ENCODE results near the gene IFT80. TPM values are rescaled to one million over a fixed set of nuclear protein-coding genes. Genes with fewer than 3 reads are reported as not detected.

The IFT80 gene
- total and polyA plus RNA-seq, 3 experiments from 2014 or later: 3.0 to 12.9 (median 9.4) TPM

DNA sequence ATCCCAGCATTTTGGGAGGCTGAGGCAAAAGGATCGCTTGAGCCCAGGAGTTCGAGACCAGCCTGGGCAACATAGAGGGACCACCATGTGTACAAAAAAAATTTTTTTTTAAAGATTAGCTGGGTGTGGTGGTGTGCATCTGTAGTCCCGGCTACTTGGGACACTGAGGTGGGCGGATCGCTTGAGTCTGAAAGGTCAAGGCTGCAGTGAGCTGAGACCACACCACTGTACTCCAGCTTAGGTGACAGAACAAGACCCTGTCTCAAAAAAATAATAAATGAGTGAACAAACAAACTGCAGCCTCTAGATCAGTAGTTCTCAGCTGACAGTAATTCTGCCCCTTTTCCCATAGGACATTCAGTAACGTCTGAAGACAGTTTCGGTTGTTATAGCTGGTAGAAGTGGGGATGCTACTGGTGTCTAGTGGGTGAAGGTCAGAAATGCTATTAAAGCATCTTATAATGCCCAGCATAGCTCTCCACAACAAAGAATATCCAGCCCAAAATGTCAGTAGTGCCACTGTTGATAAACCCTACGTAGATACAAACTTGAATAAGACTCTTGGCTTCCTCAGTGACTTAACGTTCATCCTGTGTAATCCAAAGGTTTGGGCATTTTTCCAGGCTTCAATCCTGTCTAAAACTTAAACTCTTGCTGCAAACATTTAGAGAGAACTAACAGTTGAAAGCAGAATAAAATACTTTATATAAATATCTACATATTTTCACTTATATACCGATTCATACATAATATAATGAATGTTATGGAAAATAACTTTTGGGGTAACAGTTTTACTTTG, 11.0 kb upstream of the IFT80 start:
- no peak overlapping the region for H3K4me3 ChIP-seq (ENCODE audit: low read length)
- ChIA-PET CTCF (interaction anchor here (0.7 to 1.2 kb wide), 2 partner anchors 8 to 377 kb away, joined by 3 to 4 read pairs; no protein-coding TSS in a partner anchor), POLR2A (interaction anchor here (0.7 to 1.0 kb wide), 2 partner anchors 26 to 39 kb away, joined by 4 read pairs; partner anchors contain the start of gene TRIM59)
- no peak for DNase-seq
- no peaks in the 10 kb centered on the region for H3K4me1 ChIP-seq (ENCODE audit: insufficient read depth, low read length)
- no peaks in the 10 kb centered on the region for H3K9me3 Mint-ChIP-seq
- H3K36me3 Mint-ChIP-seq: peaks cover 0 to 30% (median 3%) of the 10 kb centered on the region in 3 donors
- H3K27ac ChIP-seq (ENCODE audit: low read depth, low read length): no peak overlapping the region
- H3K9me3 ChIP-seq (ENCODE audit: low read length): no peaks in the 10 kb centered on the region
- no peaks in the 10 kb centered on the region for H3K36me3 ChIP-seq (ENCODE audit: insufficient read depth, low read length)
- H3K27ac Mint-ChIP-seq: no peak overlapping the region
- H3K4me1 Mint-ChIP-seq: peaks cover 2 to 42% (median 14%) of the 10 kb centered on the region in 3 donors
- H3K27me3 Mint-ChIP-seq: no peaks in the 10 kb centered on the region
- H3K27me3 ChIP-seq (ENCODE audit: insufficient read depth, low read length, poor library complexity, severe bottlenecking): no peaks in the 10 kb centered on the region
- H3K4me3 Mint-ChIP-seq: no peak overlapping the region

- CTCF ChIA-PET: no interaction called here
- H3K4me1 ChIP-seq (ENCODE audit: insufficient read depth, low read length): peaks cover 11% of the 10 kb centered on the region
- Mint-ChIP-seq H3K36me3 (peaks cover 4 to 45% (median 7%) of the 10 kb centered on the region in 3 donors), H3K4me1 (peaks cover 37 to 67% (median 50%) of the 10 kb centered on the region in 3 donors), H3K9me3 (peaks cover 0 to 3% (median 0%) of the 10 kb centered on the region in 5 donors), H3K27me3 (peaks cover 13 to 36% of the 10 kb centered on the region in 2 donors), H3K4me3 (peak overlapping the region; percentile 54 to 99 (median 70)), H3K27ac (peak overlapping the region in 6 of 8 donors; percentile 23 to 94 (median 74))
- no peak overlapping the region for H3K4me3 ChIP-seq (ENCODE audit: low read length)
- H3K27me3 ChIP-seq (ENCODE audit: insufficient read depth, low read length, poor library complexity, severe bottlenecking): no peaks in the 10 kb centered on the region
- H3K27ac ChIP-seq (ENCODE audit: low read depth, low read length): no peak overlapping the region
- no peaks in the 10 kb centered on the region for H3K9me3 ChIP-seq (ENCODE audit: low read length)
- POLR2A ChIA-PET: no interaction called here
- DNase-seq: no peak
- no peaks in the 10 kb centered on the region for H3K36me3 ChIP-seq (ENCODE audit: insufficient read depth, low read length)
Observed at GRCh38 chr3:160403796-160404470, 4.9 kb upstream of the IFT80 start.

GRCh38 chr3:160403028-160403545, 4.1 kb upstream of the IFT80 start:
- POLR2A ChIA-PET: interaction anchor here (0.6 kb wide), 1 partner anchor 1851 kb away, joined by 6 read pairs; no protein-coding TSS in a partner anchor
- Mint-ChIP-seq H3K36me3 (peaks cover 4 to 48% (median 7%) of the 10 kb centered on the region in 3 donors), H3K27ac (peak overlapping the region in 5 of 8 donors; percentile 43 to 93 (median 64)), H3K4me3 (peak overlapping the region; percentile 54 to 99 (median 92)), H3K4me1 (peaks cover 44 to 67% (median 57%) of the 10 kb centered on the region in 3 donors), H3K9me3 (peaks cover 0 to 3% (median 0%) of the 10 kb centered on the region in 5 donors), H3K27me3 (peaks cover 13 to 36% of the 10 kb centered on the region in 2 donors)
- H3K27ac ChIP-seq (ENCODE audit: low read depth, low read length): peak overlapping the region; percentile 5
- peaks cover 16% of the 10 kb centered on the region for H3K4me1 ChIP-seq (ENCODE audit: insufficient read depth, low read length)
- CTCF ChIA-PET: no interaction called here
- no peaks in the 10 kb centered on the region for H3K9me3 ChIP-seq (ENCODE audit: low read length)
- no peaks in the 10 kb centered on the region for H3K27me3 ChIP-seq (ENCODE audit: insufficient read depth, low read length, poor library complexity, severe bottlenecking)
- peak overlapping the region; percentile 17 for H3K4me3 ChIP-seq (ENCODE audit: low read length)
- no peaks in the 10 kb centered on the region for H3K36me3 ChIP-seq (ENCODE audit: insufficient read depth, low read length)
- DNase-seq: no peak

DNA sequence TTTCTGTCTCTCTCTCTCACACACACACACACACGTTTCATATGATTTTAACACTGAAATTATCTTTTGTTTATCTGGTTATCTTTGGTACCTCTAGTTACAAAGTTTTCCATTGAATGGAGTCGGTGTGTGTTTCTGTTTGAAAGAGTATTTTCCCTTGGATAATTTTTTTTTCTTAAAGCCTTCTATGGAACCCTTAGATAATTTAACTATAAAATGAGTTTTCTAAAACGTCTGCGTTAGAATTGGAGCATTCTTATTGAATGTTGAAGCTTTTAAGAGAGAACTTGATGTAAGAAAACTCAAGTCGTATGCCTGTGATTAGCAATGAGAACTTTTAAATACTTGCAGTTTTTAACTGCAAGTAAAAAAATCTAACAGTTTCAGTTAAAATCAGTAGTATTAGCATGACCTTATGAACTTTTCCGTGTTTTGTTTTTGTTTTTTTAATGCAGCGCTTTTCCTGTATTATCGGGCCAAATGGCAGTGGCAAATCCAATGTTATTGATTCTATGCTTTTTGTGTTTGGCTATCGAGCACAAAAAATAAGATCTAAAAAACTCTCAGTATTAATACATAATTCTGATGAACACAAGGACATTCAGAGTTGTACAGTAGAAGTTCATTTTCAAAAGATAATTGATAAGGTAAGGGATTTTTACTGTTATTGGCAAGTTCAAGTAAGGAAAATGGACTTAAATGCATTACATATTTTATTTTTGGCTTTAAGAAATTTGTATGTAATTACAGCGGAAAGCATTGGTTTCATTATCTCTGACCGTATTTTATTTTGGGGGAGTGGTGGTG, 3.4 kb upstream of the IFT80 start:
- Mint-ChIP-seq H3K4me3 (peak overlapping the region; percentile 53 to 99 (median 92)), H3K27me3 (peaks cover 13 to 36% of the 10 kb centered on the region in 2 donors), H3K4me1 (peaks cover 45 to 64% (median 62%) of the 10 kb centered on the region in 3 donors), H3K27ac (peak overlapping the region in 5 of 8 donors; percentile 5 to 93 (median 80)), H3K9me3 (peaks cover 0 to 3% (median 0%) of the 10 kb centered on the region in 5 donors), H3K36me3 (peaks cover 4 to 45% (median 7%) of the 10 kb centered on the region in 3 donors)
- H3K4me3 ChIP-seq (ENCODE audit: low read length): peak overlapping the region; percentile 17
- no peaks in the 10 kb centered on the region for H3K36me3 ChIP-seq (ENCODE audit: insufficient read depth, low read length)
- CTCF ChIA-PET: interaction anchor here (1.6 kb wide), 1 partner anchor 10 kb away, joined by 6 read pairs; no protein-coding TSS in a partner anchor
- H3K27me3 ChIP-seq (ENCODE audit: insufficient read depth, low read length, poor library complexity, severe bottlenecking): no peaks in the 10 kb centered on the region
- POLR2A ChIA-PET: no interaction called here
- DNase-seq: no peak
- peak overlapping the region; percentile 5 for H3K27ac ChIP-seq (ENCODE audit: low read depth, low read length)
- H3K4me1 ChIP-seq (ENCODE audit: insufficient read depth, low read length): peaks cover 18% of the 10 kb centered on the region
- no peaks in the 10 kb centered on the region for H3K9me3 ChIP-seq (ENCODE audit: low read length)

DNA sequence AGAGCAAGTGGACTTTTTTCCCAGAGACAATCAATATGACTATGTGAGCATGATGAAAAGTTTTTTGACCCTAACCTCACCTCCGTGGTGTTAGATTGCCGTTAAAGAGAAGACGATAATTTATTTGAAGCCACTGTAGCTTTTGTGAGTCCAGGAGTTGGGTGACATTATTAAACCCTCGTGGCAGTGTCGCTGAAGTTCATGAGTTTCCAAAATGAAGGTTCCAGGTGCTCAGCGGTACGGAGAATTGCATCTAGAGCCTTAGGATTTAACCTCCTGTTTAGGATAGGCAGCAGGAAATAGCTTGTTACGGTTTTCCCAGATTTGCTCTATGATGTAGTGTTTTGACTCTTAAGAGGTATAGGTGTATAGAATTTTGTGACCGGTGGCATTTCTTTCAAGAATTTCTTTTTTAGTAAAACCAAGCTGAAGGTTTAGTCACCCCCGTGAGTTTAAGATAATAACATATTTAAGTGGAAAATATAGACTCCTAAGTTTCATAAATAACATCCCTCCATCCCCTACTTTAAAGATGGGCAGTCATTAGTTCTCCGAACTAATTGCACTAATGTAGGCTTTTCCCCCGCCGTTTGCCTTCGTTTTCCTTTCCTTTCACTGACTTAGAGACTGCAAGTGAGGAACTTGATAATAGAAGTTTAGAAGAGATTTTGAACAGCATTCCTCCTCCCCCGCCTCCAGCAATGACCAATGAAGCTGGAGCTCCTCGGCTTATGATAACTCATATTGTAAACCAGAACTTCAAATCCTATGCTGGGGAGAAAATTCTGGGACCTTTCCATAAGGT, 2.5 kb upstream of the IFT80 start:
- Histone ChIP-seq H3K4me3 (ENCODE audit: low read length) (peak overlapping the region; percentile 94), H3K27me3 (ENCODE audit: insufficient read depth, low read length, poor library complexity, severe bottlenecking) (no peaks in the 10 kb centered on the region), H3K4me1 (ENCODE audit: insufficient read depth, low read length) (peaks cover 18% of the 10 kb centered on the region), H3K9me3 (ENCODE audit: low read length) (no peaks in the 10 kb centered on the region), H3K36me3 (ENCODE audit: insufficient read depth, low read length) (no peaks in the 10 kb centered on the region), H3K27ac (ENCODE audit: low read depth, low read length) (peak overlapping the region; percentile 91)
- peak overlapping the region; percentile 17 to 93 (median 80) for H3K27ac Mint-ChIP-seq
- no peak for DNase-seq
- H3K36me3 Mint-ChIP-seq: peaks cover 4 to 43% (median 7%) of the 10 kb centered on the region in 3 donors
- H3K4me3 Mint-ChIP-seq: peak overlapping the region; percentile 65 to 99 (median 92)
- CTCF ChIA-PET: interaction anchor here (1.0 to 1.6 kb wide), 2 partner anchors 11 to 413 kb away, joined by 4 to 6 read pairs; partner anchors contain the start of gene IL12A
- POLR2A ChIA-PET: no interaction called here
- peaks cover 0 to 3% (median 0%) of the 10 kb centered on the region in 5 donors for H3K9me3 Mint-ChIP-seq
- H3K4me1 Mint-ChIP-seq: peaks cover 48 to 70% (median 68%) of the 10 kb centered on the region in 3 donors
- peaks cover 13 to 36% of the 10 kb centered on the region in 2 donors for H3K27me3 Mint-ChIP-seq

GRCh38 chr3:160400702-160401150, 1.7 kb upstream of the IFT80 start:
- peak overlapping the region; percentile 91 for H3K27ac ChIP-seq (ENCODE audit: low read depth, low read length)
- peak overlapping the region; percentile 92 to 99 (median 99) for H3K4me3 Mint-ChIP-seq
- peaks cover 0 to 3% (median 0%) of the 10 kb centered on the region in 5 donors for H3K9me3 Mint-ChIP-seq
- peak overlapping the region; percentile 94 for H3K4me3 ChIP-seq (ENCODE audit: low read length)
- no peaks in the 10 kb centered on the region for H3K9me3 ChIP-seq (ENCODE audit: low read length)
- H3K27ac Mint-ChIP-seq: peak overlapping the region in 7 of 8 donors; percentile 76 to 100 (median 99)
- CTCF ChIA-PET: interaction anchor here (1.0 to 1.6 kb wide), 2 partner anchors 12 to 412 kb away, joined by 4 to 6 read pairs; partner anchors contain the start of gene IL12A
- peaks cover 51 to 68% (median 67%) of the 10 kb centered on the region in 3 donors for H3K4me1 Mint-ChIP-seq
- no peaks in the 10 kb centered on the region for H3K27me3 ChIP-seq (ENCODE audit: insufficient read depth, low read length, poor library complexity, severe bottlenecking)
- no peaks in the 10 kb centered on the region for H3K36me3 ChIP-seq (ENCODE audit: insufficient read depth, low read length)
- peaks cover 18% of the 10 kb centered on the region for H3K4me1 ChIP-seq (ENCODE audit: insufficient read depth, low read length)
- peak in 3 of 5 donors; percentile 7 to 22 (median 8) for DNase-seq
- H3K27me3 Mint-ChIP-seq: peaks cover 13 to 36% of the 10 kb centered on the region in 2 donors
- H3K36me3 Mint-ChIP-seq: peaks cover 4 to 39% (median 7%) of the 10 kb centered on the region in 3 donors
- POLR2A ChIA-PET: no interaction called here
